Body of pancreas (tissue), 4 donors: Measurements from ENCODE around the gene DUSP28.
"Not testable (repeated sequence)": the region's sequence is repeated elsewhere in the genome, so short reads cannot be mapped to it uniquely, and the experiment has no call there.

Experiments used
- CTCF ChIP-seq, 7 experiments: fragments of 450-650 bp in 4 of 7; fragments of 200-600 bp in 3 of 7; sonication (generic) in 3 of 7; IDR thresholded peaks; one replicate each; pipeline ENCODE4 v1.5.1; 2016 to 2019; ENCODE audit warnings: antibody characterized with exemption in 7 of 7
- POLR2A ChIP-seq, 3 donors: fragments of 450-650 bp; IDR thresholded peaks; one replicate each; pipeline ENCODE4 v1.6.1; 2016; ENCODE audit warnings: antibody characterized with exemption in 3 of 3, mild to moderate bottlenecking in 2 of 3

GRCh38 chr2:240539101-240539500, 21.1 kb upstream of the DUSP28 start:
- not testable (repeated sequence) for TF ChIP-seq CTCF, POLR2A (IDR thresholded peaks at IDR 0.05)
